ENCODE measurements around the gene SLC39A11. TPM values are rescaled to one million over a fixed set of nuclear protein-coding genes. Genes with fewer than 3 reads are reported as not detected.

Gene SLC39A11
- total and polyA plus RNA-seq, 2 of the 13 experiments (the other 11 are each of a cell fraction or from before 2014, with no cell fraction given) = 17.2 to 31.5 TPM

- TF ChIP-seq ZFAT (CRISPR knock-in tag; conservative IDR thresholded peaks at IDR 0.05) (no peak), EP300 (IDR thresholded peaks at IDR 0.05; ENCODE audit: low read depth in 2 of 2, low read length in 2 of 2) (peak in 1 of 2 experiments; percentile 62; a peak in 1 of 4 replicates), EP300 (CRISPR knock-in tag; IDR thresholded peaks at IDR 0.05; ENCODE audit: borderline replicate concordance) (no peak), PHF21A (CRISPR knock-in tag; IDR thresholded peaks at IDR 0.05) (no peak), ZNF546 (CRISPR knock-in tag; conservative IDR thresholded peaks at IDR 0.05) (no peak), ZNF136 (CRISPR knock-in tag; IDR thresholded peaks at IDR 0.05; ENCODE audit: low read depth) (no peak), TARDBP (CRISPR knock-in tag; IDR thresholded peaks at IDR 0.05) (no peak), CREB1 (IDR thresholded peaks at IDR 0.05) (no peak), CREB1 (CRISPR knock-in tag; IDR thresholded peaks at IDR 0.05) (peak; percentile 18; the same call in 1 of the 2 replicates), ZNF878 (CRISPR knock-in tag; IDR thresholded peaks at IDR 0.05) (no peak), BATF2 (CRISPR knock-in tag; IDR thresholded peaks at IDR 0.05) (no peak), FLYWCH1 (CRISPR knock-in tag; IDR thresholded peaks at IDR 0.05) (no peak)
- TF ChIP-seq, protein P1, sequence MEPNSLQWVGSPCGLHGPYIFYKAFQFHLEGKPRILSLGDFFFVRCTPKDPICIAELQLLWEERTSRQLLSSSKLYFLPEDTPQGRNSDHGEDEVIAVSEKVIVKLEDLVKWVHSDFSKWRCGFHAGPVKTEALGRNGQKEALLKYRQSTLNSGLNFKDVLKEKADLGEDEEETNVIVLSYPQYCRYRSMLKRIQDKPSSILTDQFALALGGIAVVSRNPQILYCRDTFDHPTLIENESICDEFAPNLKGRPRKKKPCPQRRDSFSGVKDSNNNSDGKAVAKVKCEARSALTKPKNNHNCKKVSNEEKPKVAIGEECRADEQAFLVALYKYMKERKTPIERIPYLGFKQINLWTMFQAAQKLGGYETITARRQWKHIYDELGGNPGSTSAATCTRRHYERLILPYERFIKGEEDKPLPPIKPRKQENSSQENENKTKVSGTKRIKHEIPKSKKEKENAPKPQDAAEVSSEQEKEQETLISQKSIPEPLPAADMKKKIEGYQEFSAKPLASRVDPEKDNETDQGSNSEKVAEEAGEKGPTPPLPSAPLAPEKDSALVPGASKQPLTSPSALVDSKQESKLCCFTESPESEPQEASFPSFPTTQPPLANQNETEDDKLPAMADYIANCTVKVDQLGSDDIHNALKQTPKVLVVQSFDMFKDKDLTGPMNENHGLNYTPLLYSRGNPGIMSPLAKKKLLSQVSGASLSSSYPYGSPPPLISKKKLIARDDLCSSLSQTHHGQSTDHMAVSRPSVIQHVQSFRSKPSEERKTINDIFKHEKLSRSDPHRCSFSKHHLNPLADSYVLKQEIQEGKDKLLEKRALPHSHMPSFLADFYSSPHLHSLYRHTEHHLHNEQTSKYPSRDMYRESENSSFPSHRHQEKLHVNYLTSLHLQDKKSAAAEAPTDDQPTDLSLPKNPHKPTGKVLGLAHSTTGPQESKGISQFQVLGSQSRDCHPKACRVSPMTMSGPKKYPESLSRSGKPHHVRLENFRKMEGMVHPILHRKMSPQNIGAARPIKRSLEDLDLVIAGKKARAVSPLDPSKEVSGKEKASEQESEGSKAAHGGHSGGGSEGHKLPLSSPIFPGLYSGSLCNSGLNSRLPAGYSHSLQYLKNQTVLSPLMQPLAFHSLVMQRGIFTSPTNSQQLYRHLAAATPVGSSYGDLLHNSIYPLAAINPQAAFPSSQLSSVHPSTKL (CRISPR knock-in tag; IDR thresholded peaks at IDR 0.05) = peak; percentile 67; the same call in 1 of the 2 replicates
- TF ChIP-seq, protein P2, sequence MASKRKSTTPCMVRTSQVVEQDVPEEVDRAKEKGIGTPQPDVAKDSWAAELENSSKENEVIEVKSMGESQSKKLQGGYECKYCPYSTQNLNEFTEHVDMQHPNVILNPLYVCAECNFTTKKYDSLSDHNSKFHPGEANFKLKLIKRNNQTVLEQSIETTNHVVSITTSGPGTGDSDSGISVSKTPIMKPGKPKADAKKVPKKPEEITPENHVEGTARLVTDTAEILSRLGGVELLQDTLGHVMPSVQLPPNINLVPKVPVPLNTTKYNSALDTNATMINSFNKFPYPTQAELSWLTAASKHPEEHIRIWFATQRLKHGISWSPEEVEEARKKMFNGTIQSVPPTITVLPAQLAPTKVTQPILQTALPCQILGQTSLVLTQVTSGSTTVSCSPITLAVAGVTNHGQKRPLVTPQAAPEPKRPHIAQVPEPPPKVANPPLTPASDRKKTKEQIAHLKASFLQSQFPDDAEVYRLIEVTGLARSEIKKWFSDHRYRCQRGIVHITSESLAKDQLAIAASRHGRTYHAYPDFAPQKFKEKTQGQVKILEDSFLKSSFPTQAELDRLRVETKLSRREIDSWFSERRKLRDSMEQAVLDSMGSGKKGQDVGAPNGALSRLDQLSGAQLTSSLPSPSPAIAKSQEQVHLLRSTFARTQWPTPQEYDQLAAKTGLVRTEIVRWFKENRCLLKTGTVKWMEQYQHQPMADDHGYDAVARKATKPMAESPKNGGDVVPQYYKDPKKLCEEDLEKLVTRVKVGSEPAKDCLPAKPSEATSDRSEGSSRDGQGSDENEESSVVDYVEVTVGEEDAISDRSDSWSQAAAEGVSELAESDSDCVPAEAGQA (IDR thresholded peaks at IDR 0.05; ENCODE audit: low read depth) = no peak
- TF ChIP-seq, protein P2 (CRISPR knock-in tag; IDR thresholded peaks at IDR 0.05; ENCODE audit: borderline replicate concordance) = no peak
- TF ChIP-seq, protein P3, sequence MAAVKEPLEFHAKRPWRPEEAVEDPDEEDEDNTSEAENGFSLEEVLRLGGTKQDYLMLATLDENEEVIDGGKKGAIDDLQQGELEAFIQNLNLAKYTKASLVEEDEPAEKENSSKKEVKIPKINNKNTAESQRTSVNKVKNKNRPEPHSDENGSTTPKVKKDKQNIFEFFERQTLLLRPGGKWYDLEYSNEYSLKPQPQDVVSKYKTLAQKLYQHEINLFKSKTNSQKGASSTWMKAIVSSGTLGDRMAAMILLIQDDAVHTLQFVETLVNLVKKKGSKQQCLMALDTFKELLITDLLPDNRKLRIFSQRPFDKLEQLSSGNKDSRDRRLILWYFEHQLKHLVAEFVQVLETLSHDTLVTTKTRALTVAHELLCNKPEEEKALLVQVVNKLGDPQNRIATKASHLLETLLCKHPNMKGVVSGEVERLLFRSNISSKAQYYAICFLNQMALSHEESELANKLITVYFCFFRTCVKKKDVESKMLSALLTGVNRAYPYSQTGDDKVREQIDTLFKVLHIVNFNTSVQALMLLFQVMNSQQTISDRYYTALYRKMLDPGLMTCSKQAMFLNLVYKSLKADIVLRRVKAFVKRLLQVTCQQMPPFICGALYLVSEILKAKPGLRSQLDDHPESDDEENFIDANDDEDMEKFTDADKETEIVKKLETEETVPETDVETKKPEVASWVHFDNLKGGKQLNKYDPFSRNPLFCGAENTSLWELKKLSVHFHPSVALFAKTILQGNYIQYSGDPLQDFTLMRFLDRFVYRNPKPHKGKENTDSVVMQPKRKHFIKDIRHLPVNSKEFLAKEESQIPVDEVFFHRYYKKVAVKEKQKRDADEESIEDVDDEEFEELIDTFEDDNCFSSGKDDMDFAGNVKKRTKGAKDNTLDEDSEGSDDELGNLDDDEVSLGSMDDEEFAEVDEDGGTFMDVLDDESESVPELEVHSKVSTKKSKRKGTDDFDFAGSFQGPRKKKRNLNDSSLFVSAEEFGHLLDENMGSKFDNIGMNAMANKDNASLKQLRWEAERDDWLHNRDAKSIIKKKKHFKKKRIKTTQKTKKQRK (IDR thresholded peaks at IDR 0.05; ENCODE audit: low read length) = no peak
Observed at GRCh38 chr17:72858826-72859495, 233.5 kb downstream of the SLC39A11 start (continued).

All from HepG2 (cell line).